ENCODE data around the gene ZFP82.

Gene ZFP82

DNA sequence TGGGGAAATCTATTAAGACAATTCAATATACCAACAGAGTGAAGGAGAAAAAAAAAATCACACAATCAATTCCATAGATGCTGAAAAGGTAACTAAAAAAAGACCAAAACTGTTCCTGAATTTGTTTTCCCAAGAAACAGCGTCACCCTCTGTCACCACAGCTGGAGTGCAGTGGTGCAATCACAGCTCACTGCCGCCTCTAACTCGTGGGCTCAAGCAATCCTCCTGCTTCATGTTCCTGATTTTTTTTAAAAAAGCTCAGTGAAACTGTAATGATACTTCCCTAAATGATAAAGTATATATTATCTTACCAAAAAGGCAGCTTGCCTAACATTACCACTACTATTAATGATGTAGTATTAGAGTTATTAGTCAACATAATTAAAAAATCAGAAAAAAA, 19.9 kb downstream of the ZFP82 start:
- H3K27ac Mint-ChIP-seq = no peak overlapping the region
- no peaks in the 10 kb centered on the region for H3K27me3 Mint-ChIP-seq
- peaks cover 9% of the 10 kb centered on the region for H3K4me1 Mint-ChIP-seq (ENCODE audit: low read depth)
- H3K36me3 Mint-ChIP-seq (ENCODE audit: low read depth) = peaks cover 87% of the 10 kb centered on the region
- H3K4me3 Mint-ChIP-seq = no peak overlapping the region
- H3K9me3 Mint-ChIP-seq = peaks cover 39% of the 10 kb centered on the region

DNA sequence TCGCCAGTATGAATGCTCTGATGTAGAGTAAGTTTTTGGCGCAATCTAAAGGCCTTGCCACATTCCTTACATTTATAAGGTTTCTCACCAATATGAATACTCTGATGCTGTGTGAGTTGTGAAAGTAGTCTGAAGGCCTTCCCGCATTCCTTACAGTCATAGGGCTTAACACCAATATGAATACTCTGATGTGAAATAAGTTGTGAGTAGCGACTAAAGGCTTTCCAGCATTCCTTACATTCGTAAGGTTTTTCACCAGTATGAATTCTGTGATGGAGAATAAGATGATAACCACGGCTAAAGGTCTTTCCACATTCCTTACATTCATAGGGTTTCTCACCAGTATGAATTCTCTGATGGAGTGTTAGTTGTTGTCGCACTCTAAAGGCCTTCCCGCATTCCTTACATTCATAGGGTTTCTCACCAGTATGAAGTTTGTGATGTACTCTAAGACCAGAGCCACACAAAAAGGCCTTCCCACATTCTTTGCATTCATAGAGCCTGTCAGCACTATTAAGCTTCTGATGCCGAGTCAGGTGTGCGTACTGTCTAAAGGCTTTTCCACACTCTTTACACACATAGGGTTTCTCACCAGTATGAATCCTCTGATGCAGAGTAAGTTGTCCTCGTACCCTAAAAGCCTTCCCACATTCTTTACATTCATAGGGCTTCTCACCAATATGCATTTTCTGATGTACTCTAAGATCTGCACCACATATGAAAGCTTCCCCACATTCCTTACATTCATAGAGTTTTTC, 25.3 kb downstream of the ZFP82 start:
- no peak overlapping the region for H3K4me3 Mint-ChIP-seq
- H3K4me1 Mint-ChIP-seq (ENCODE audit: low read depth) = no peaks in the 10 kb centered on the region
- H3K27ac Mint-ChIP-seq = no peak overlapping the region
- H3K36me3 Mint-ChIP-seq (ENCODE audit: low read depth) = peaks cover 79% of the 10 kb centered on the region
- H3K27me3 Mint-ChIP-seq = no peaks in the 10 kb centered on the region
- peaks cover 46% of the 10 kb centered on the region for H3K9me3 Mint-ChIP-seq

DNA sequence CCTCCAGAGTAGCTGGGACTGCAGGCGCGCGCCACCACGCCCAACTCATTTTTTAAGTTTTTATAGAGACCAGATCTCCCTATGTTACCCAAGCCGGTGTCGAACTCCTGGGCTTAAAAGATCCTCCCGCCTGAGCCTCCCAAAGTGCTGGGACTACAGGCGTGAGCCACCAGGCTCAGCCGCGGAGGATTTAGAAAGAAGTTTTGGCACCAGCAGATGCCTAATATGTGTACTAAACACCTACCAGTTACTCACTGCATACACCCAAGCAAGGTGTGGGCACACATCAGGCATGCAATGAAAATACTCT, 39.0 kb downstream of the ZFP82 start:
- Mint-ChIP-seq H3K27ac (no peak overlapping the region), H3K4me1 (ENCODE audit: low read depth) (peaks cover 11% of the 10 kb centered on the region), H3K4me3 (peak overlapping the region; percentile 86), H3K9me3 (peaks cover 12% of the 10 kb centered on the region), H3K27me3 (no peaks in the 10 kb centered on the region), H3K36me3 (ENCODE audit: low read depth) (peaks cover 10% of the 10 kb centered on the region)

DNA sequence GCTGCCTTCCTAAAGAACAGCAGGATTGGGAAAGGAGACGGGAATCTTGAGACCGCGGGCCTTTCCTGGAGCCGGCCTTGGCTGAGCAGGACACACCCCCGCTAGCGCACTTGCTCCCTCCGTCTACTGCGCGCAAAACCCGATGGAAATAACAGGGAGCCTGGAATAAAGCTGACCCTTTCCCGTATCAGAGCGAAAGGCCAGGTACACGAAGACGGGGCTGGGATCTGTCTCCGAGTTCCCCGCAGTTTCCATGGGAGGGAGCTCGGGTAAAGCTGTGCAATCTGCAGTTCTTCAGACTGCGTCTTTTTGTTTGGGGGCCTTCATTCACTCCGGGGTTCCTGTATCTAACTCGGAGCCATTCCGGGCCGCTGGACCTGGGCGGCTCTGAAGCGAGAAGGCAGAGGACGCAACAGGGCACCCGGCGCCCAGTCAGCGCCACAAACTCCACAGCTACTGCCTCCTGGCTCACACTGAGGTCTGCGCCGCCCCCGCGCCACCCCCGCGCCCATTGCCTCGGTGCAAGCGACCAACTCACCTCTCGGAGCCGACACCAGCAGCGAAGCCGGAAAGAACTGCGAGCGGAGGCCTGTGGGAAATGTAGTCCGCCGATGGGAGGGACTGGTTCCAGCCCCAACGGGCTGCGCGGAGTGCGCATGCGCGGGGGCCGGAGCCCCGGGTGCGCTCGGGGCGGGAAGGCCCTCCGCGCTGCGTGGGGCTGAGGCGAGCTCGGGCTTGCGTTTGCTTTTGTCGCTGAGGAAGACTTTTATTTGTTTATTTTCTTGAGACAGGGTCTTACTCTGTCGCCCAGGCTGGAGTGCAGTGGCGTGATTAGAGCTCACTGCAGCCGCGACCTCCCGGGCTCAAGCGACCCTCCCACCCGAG, 39.6 kb downstream of the ZFP82 start, which contains the start of gene ZFP14:
Gene ZFP14 (minus strand): TSS at position 577 of the 885 bp plus-strand sequence. CDS start 11,309 bp downstream, outside the sequence.
- peak within 1 kb of the TSS; percentile 86 for H3K4me3 Mint-ChIP-seq
- H3K27me3 Mint-ChIP-seq = no peaks in the 10 kb centered on the region
- peaks cover 9% of the 10 kb centered on the region for H3K9me3 Mint-ChIP-seq
- peaks cover 11% of the 10 kb centered on the region for H3K4me1 Mint-ChIP-seq (ENCODE audit: low read depth)
- peak within 1 kb of the TSS; percentile 80 for H3K27ac Mint-ChIP-seq
- peaks cover 11% of the 10 kb centered on the region for H3K36me3 Mint-ChIP-seq (ENCODE audit: low read depth)

DNA sequence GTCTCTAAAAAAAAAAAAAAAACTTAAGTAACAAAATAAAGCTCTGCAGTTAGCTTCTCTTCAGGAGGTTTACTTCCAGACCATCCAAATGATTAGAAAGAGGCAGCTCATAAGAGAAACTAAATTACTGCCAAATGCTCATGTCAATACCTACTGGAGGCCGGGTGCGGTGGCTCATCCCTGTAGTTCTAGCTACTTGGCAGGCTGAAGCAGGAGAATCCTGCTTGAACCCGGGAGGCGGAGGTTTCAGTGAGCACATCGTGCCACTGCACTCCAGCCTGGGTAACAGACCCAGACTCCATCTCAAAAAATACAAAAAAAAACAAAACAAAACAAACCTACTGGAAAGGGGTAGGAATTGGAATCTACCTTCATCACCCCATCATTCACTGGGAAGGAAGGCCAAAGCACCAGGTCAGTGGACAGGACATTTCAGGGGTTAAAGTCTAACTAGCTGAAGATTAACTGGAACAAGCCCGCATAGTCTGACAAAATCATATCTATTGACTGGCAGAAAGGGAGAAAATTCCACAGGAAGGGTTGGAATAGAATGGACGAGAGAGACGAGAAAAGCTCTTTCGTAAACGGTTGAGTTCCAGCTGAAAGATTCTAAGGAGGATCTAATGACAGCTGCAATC, 40.8 kb downstream of the ZFP82 start:
- peak overlapping the region; percentile 80 for H3K27ac Mint-ChIP-seq
- peaks cover 16% of the 10 kb centered on the region for H3K36me3 Mint-ChIP-seq (ENCODE audit: low read depth)
- peaks cover 6% of the 10 kb centered on the region for H3K9me3 Mint-ChIP-seq
- no peaks in the 10 kb centered on the region for H3K27me3 Mint-ChIP-seq
- peaks cover 11% of the 10 kb centered on the region for H3K4me1 Mint-ChIP-seq (ENCODE audit: low read depth)
- peak overlapping the region; percentile 86 for H3K4me3 Mint-ChIP-seq

DNA sequence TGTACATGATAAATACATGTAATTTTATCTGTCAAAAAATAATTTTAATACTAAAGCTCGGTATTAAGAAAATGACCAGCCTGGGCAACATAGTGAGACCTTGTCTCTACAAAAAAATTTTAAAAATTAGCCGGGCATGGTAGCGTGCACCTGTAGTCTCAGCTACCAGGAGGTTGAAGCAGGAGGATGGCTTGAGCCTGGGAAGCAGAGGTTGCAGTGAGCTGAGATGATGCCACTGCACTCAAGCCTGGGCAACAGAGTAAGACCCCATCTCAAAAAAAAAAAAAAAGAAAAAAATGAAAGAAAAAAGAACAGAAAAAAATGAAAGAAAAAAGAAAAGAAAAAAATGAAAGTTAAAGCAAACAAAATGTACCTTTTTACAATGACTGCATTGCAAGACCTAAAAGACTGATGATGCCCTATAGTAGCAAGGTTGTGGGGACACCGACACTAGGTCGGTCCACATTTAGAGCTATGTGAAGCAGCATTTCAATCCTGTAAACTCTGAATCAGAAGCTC, 44.7 kb downstream of the ZFP82 start:
- no peak overlapping the region for H3K4me3 Mint-ChIP-seq
- H3K36me3 Mint-ChIP-seq (ENCODE audit: low read depth) = peaks cover 44% of the 10 kb centered on the region
- peaks cover 23% of the 10 kb centered on the region for H3K9me3 Mint-ChIP-seq
- H3K4me1 Mint-ChIP-seq (ENCODE audit: low read depth) = peaks cover 11% of the 10 kb centered on the region
- no peaks in the 10 kb centered on the region for H3K27me3 Mint-ChIP-seq
- H3K27ac Mint-ChIP-seq = no peak overlapping the region

DNA sequence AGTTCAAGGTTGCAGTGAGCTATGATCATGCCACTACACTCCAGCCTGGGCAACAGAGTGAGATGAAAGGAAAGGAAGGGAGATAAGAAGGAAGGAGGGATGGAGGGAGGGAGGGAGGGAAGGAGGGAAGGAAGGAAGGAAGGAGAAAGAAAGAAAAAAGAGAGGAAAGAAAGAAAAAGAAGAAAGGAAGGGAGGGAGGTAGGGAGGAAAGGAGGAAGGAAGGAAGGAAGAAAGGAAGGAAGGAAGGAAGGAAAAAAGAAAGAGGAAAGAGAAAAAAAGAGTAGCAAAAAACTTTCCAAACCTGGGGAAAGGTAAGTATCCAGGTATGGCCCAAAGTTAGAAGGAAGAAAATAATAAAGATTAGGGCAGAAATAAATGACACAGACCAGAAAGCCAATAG, 46.6 kb downstream of the ZFP82 start:
- no peaks in the 10 kb centered on the region for H3K27me3 Mint-ChIP-seq
- H3K4me3 Mint-ChIP-seq = no peak overlapping the region
- H3K4me1 Mint-ChIP-seq (ENCODE audit: low read depth) = no peaks in the 10 kb centered on the region
- peaks cover 29% of the 10 kb centered on the region for H3K9me3 Mint-ChIP-seq
- no peak overlapping the region for H3K27ac Mint-ChIP-seq
- H3K36me3 Mint-ChIP-seq (ENCODE audit: low read depth) = peaks cover 62% of the 10 kb centered on the region

DNA sequence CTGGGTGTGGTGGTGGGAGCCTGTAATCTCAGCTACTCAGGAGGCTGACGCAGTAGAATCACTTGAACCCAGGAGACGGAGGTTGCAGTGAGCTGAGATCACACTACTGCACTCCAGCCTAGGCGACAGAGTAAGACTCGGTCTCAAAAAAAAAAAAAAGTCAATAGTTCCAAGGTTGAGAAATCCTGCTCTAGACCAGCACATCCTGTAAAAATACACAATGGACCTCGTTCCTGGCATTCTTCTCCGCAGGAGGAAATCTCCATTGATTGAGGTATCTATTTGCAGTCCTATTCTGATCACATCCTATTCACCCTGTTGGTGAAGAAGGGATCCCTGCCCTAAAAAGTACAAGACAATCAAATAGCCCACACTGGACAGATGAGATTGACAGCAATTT, 54.6 kb downstream of the ZFP82 start:
- peaks cover 92% of the 10 kb centered on the region for H3K36me3 Mint-ChIP-seq (ENCODE audit: low read depth)
- no peaks in the 10 kb centered on the region for H3K4me1 Mint-ChIP-seq (ENCODE audit: low read depth)
- H3K27me3 Mint-ChIP-seq = no peaks in the 10 kb centered on the region
- no peak overlapping the region for H3K4me3 Mint-ChIP-seq
- H3K27ac Mint-ChIP-seq = no peak overlapping the region
- peaks cover 28% of the 10 kb centered on the region for H3K9me3 Mint-ChIP-seq

All from stimulated activated naive CD8-positive, alpha-beta T cell treated with anti-CD3 and anti-CD28 coated beads, Interleukin-15, Interleukin-2, amounts not matched to agents 100 ng/mL and 50 ng/mL, for 24 hours (primary cell).